ENCODE measurements around the gene DCDC1.

The DCDC1 gene

DNA sequence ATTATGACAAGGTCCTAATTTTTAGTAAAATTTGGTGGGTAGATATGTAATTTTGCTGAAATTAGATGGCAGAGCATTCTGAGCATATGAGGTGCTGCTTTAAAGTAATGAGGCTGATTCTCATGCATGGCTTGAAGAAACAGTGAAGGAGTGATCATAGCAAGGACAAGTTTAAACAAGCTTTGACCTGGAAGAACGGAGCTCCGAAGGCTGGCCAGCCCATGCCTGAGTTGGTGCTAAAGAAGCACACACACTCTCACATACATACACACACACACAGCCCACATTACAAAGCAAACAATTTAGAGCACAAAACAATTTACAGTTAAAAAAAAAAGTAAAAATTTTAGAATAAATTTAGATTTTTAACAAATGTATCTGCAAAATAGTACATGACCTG, 150.7 kb downstream of the DCDC1 start:
- H3K9ac ChIP-seq (ENCODE audit: low read length): no peak overlapping the region
- H3K4me1 ChIP-seq (ENCODE audit: insufficient read depth, low read length): no peaks in the 10 kb centered on the region
- no peaks in the 10 kb centered on the region for H3K36me3 ChIP-seq (ENCODE audit: insufficient read depth, low read length)
- no peaks in the 10 kb centered on the region for H3K27me3 ChIP-seq (ENCODE audit: control insufficient read depth in 1 of 2, insufficient read depth in 2 of 2, low read length in 2 of 2)
- no peak overlapping the region for H3K4me3 ChIP-seq (ENCODE audit: low read depth in 1 of 2, low read length in 2 of 2)
- H3K9me3 ChIP-seq (ENCODE audit: low read length): no peaks in the 10 kb centered on the region
- no peak overlapping the region for H3K27ac ChIP-seq (ENCODE audit: low read depth, low read length)

DNA sequence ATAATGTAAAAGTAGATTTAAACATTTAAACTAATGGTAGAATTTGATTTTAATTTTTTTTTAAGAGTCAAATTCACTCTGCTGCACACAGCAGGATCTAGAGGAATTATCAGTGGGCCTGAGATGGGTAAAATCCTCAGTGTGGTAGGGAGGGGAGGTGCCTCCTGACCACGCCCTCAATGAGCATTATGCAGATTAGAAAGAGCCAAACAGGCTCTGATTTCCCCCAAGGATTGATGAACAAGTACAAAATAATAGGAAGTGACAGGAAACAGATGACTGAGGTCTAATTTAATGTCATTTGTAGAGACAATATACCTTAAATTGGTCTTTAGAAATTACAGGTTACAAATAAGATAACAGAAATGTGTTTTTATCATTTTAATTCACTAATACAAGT, 155.2 kb downstream of the DCDC1 start:
- Histone ChIP-seq H3K9me3 (ENCODE audit: low read length) (no peaks in the 10 kb centered on the region), H3K4me3 (ENCODE audit: low read depth in 1 of 2, low read length in 2 of 2) (no peak overlapping the region), H3K4me1 (ENCODE audit: insufficient read depth, low read length) (no peaks in the 10 kb centered on the region), H3K9ac (ENCODE audit: low read length) (no peak overlapping the region), H3K27me3 (ENCODE audit: control insufficient read depth in 1 of 2, insufficient read depth in 2 of 2, low read length in 2 of 2) (no peaks in the 10 kb centered on the region), H3K27ac (ENCODE audit: low read depth, low read length) (no peak overlapping the region), H3K36me3 (ENCODE audit: insufficient read depth, low read length) (no peaks in the 10 kb centered on the region)

DNA sequence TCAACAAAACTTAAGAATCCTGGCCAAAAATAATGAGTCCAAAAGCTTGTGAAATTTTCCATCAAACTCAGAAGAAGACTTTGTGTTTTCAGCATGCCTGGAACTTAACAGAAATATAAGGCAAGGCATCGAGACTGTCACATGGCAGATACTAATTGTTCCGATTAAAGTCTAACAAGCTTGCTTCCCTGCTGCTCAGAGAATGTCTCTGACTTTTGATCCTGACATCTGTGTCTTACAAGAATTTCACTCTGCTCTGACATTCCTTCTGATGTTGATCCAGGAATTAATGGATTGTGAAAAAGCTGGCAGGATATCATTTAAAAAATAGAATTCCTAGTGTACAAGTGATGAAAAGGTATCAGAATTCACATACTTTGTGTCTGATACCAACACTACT, 170.2 kb downstream of the DCDC1 start:
- no peaks in the 10 kb centered on the region for H3K27me3 ChIP-seq (ENCODE audit: control insufficient read depth in 1 of 2, insufficient read depth in 2 of 2, low read length in 2 of 2)
- no peak overlapping the region for H3K27ac ChIP-seq (ENCODE audit: low read depth, low read length)
- H3K9me3 ChIP-seq (ENCODE audit: low read length): no peaks in the 10 kb centered on the region
- no peaks in the 10 kb centered on the region for H3K4me1 ChIP-seq (ENCODE audit: insufficient read depth, low read length)
- H3K4me3 ChIP-seq (ENCODE audit: low read depth in 1 of 2, low read length in 2 of 2): no peak overlapping the region
- no peaks in the 10 kb centered on the region for H3K36me3 ChIP-seq (ENCODE audit: insufficient read depth, low read length)
- H3K9ac ChIP-seq (ENCODE audit: low read length): no peak overlapping the region

DNA sequence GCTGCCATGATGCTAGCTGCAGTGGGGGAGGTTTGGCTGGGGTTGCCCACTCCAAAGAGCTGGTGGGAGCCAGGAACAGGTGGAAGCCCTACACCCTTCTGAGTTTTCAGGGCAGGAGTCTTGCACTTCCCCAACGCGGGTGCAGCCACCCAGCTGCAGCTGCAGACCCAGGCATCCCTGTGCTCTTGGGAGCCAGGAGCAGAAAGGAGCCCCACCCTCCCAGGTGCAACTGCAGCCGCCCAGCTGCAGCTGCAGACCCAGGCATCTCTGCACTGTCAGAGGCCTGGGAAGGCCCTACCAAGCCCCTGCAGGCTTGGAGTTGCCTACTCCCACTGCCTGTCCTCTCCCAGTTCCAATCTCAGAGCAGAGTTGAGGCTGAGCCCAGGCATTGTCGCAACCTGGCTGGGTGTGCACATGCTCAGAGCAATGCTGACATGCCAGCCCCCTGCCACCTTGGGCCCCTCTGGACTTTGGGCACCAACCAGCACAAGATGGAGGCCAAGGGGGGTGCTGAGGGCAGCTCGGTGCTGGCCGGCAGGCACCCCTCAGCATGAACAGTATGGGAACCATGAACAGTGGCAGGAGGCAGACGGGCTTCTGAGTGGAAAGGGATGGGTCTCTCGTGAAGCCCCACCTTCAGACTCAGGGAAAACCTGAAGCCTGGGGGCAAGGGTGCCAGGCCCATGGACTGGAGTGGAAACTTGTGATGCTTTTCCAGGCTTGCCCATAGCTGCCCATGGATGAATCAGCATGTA, 195.4 kb downstream of the DCDC1 start:
- Histone ChIP-seq H3K36me3 (ENCODE audit: insufficient read depth, low read length) (no peaks in the 10 kb centered on the region), H3K9me3 (ENCODE audit: low read length) (no peaks in the 10 kb centered on the region), H3K27me3 (ENCODE audit: control insufficient read depth in 1 of 2, insufficient read depth in 2 of 2, low read length in 2 of 2) (no peaks in the 10 kb centered on the region), H3K9ac (ENCODE audit: low read length) (no peak overlapping the region), H3K4me3 (ENCODE audit: low read depth in 1 of 2, low read length in 2 of 2) (no peak overlapping the region), H3K4me1 (ENCODE audit: insufficient read depth, low read length) (no peaks in the 10 kb centered on the region), H3K27ac (ENCODE audit: low read depth, low read length) (no peak overlapping the region)

DNA sequence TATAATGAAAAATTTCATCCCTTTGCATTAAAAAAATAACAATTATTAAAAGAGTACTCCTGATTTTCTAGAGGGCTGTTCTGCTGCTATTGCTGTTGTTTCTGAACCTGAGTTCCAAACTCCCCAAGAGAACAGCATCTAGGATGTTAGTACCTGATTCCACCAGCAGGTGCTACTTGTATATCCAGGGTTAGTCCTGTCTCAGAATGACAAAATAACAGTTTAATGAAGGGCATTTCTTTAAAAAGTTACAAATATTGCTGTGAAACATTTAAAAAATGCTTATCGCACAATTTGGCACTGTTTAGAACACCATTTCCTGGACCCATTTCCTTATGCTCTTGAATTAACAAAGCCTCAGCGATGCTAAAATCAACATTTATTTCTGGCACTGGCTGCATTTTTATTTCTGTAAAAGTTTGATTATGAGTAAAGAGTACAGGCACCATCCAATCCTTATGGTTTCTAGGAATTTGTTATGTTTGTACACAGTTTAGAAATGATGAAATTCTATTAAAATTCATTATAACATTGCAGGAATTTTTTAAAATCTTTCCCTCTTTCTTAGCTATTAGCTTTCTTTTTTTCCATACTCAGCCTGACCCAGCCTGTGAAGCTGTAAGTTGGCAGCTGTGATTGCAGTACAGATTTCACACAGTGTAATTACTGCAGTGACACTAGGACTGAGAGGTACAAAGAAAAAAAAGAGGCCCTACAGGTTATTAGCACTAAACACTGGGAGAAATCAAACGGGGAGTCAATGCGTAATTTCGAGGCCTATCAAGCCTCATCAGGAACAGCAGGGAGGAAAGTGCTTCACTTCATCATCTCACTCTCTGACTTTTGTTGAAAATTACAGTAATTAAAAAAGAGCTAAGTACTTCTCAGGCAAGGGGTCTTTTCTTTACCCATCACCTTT, 208.8 kb downstream of the DCDC1 start:
- H3K4me1 ChIP-seq (ENCODE audit: insufficient read depth, low read length): no peaks in the 10 kb centered on the region
- no peaks in the 10 kb centered on the region for H3K9me3 ChIP-seq (ENCODE audit: low read length)
- no peak overlapping the region for H3K9ac ChIP-seq (ENCODE audit: low read length)
- no peaks in the 10 kb centered on the region for H3K27me3 ChIP-seq (ENCODE audit: control insufficient read depth in 1 of 2, insufficient read depth in 2 of 2, low read length in 2 of 2)
- no peak overlapping the region for H3K27ac ChIP-seq (ENCODE audit: low read depth, low read length)
- H3K36me3 ChIP-seq (ENCODE audit: insufficient read depth, low read length): no peaks in the 10 kb centered on the region
- H3K4me3 ChIP-seq (ENCODE audit: low read depth in 1 of 2, low read length in 2 of 2): no peak overlapping the region

DNA sequence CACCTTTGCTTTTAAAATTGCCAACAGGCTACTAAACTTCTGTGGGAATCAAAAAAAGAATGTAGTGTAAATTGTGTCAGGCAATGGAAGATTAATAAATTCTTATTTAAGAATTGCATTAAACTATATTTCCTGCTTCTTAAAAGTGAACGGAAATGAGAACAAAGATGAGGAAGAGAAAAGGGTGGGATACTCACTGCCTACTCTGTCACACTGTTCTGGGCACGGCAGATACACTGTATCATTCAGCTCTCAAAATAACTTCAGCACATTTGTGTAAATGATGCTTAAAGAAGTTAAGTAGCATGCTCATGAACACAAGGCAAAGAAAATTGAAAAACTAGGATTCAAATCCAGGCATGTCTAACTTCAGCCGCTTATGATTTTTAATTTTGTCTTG, 218.7 kb downstream of the DCDC1 start:
- H3K4me1 ChIP-seq (ENCODE audit: insufficient read depth, low read length): no peaks in the 10 kb centered on the region
- no peak overlapping the region for H3K4me3 ChIP-seq (ENCODE audit: low read depth in 1 of 2, low read length in 2 of 2)
- H3K36me3 ChIP-seq (ENCODE audit: insufficient read depth, low read length): no peaks in the 10 kb centered on the region

DNA sequence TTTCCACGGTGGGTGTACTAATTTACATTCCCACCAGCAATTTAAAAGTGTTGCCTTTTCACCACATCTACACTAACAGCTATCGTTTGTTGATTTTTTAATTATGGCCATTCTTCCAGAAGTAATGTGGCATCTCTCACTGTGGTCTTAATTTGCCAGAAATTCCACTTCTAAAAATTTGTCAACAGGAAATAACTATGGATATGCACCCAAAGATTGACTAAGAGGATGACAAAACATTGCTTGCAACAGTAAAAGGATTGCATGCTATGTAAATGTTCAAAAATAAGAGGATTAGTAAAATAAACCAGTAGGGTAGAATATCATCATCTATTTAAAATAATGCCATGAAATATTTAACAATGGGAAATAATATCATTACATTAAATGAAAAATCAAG, 219.5 kb downstream of the DCDC1 start:
- Histone ChIP-seq H3K36me3 (ENCODE audit: insufficient read depth, low read length) (no peaks in the 10 kb centered on the region), H3K27ac (ENCODE audit: low read depth, low read length) (no peak overlapping the region), H3K4me1 (ENCODE audit: insufficient read depth, low read length) (no peaks in the 10 kb centered on the region), H3K9me3 (ENCODE audit: low read length) (no peaks in the 10 kb centered on the region), H3K27me3 (ENCODE audit: control insufficient read depth in 1 of 2, insufficient read depth in 2 of 2, low read length in 2 of 2) (no peaks in the 10 kb centered on the region), H3K4me3 (ENCODE audit: low read depth in 1 of 2, low read length in 2 of 2) (no peak overlapping the region), H3K9ac (ENCODE audit: low read length) (no peak overlapping the region)

More for the DNA sequence above, 218.7 kb downstream of the DCDC1 start:
- H3K9ac ChIP-seq (ENCODE audit: low read length): no peak overlapping the region
- H3K27ac ChIP-seq (ENCODE audit: low read depth, low read length): no peak overlapping the region
- H3K9me3 ChIP-seq (ENCODE audit: low read length): no peaks in the 10 kb centered on the region
- no peaks in the 10 kb centered on the region for H3K27me3 ChIP-seq (ENCODE audit: control insufficient read depth in 1 of 2, insufficient read depth in 2 of 2, low read length in 2 of 2)

DNA sequence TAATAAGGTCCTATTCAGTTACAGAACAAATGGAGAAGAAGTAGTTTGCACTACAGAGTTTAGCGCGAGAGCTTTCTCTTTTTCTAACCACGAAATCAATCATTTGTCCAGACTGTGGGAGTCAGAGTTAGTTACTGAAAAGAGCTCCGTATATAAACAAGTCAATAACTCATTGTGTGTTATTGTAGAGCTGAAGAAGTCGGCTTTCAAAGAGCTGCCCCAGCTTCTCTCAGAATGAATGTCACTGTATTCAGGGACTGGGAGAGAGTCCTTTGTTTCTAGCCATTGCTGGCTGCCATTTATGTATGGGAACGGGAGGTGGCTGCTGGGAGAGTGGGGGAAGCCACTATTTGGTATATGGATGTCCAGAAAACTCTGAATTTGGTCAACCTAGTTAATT, 227.8 kb downstream of the DCDC1 start:
- H3K27ac ChIP-seq (ENCODE audit: low read depth, low read length): no peak overlapping the region
- no peaks in the 10 kb centered on the region for H3K36me3 ChIP-seq (ENCODE audit: insufficient read depth, low read length)
- H3K9ac ChIP-seq (ENCODE audit: low read length): no peak overlapping the region
- H3K27me3 ChIP-seq (ENCODE audit: control insufficient read depth in 1 of 2, insufficient read depth in 2 of 2, low read length in 2 of 2): no peaks in the 10 kb centered on the region
- H3K4me3 ChIP-seq (ENCODE audit: low read depth in 1 of 2, low read length in 2 of 2): no peak overlapping the region
- no peaks in the 10 kb centered on the region for H3K9me3 ChIP-seq (ENCODE audit: low read length)
- H3K4me1 ChIP-seq (ENCODE audit: insufficient read depth, low read length): no peaks in the 10 kb centered on the region

DNA sequence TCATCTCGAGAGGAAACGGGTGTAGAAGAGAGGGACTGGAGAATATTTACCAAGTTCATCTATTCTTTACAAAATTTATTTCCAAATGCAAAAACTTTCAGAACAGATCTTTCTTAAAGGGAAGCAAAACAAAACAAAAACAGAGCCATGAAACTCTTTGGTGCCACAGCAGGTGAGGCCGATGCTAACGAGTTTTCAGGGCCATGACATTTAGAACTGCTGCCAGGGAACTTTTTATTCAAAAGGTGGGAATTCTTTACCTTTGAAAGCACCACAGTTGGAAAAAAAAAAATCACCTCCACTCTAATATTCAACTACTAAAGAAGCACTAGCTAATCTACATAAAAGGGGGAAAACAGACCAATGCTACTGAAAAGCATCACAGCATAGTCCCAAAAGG, 230.1 kb downstream of the DCDC1 start:
- Histone ChIP-seq H3K27me3 (ENCODE audit: control insufficient read depth in 1 of 2, insufficient read depth in 2 of 2, low read length in 2 of 2) (no peaks in the 10 kb centered on the region), H3K36me3 (ENCODE audit: insufficient read depth, low read length) (no peaks in the 10 kb centered on the region), H3K9ac (ENCODE audit: low read length) (no peak overlapping the region), H3K9me3 (ENCODE audit: low read length) (no peaks in the 10 kb centered on the region), H3K27ac (ENCODE audit: low read depth, low read length) (no peak overlapping the region), H3K4me1 (ENCODE audit: insufficient read depth, low read length) (no peaks in the 10 kb centered on the region), H3K4me3 (ENCODE audit: low read depth in 1 of 2, low read length in 2 of 2) (no peak overlapping the region)

DNA sequence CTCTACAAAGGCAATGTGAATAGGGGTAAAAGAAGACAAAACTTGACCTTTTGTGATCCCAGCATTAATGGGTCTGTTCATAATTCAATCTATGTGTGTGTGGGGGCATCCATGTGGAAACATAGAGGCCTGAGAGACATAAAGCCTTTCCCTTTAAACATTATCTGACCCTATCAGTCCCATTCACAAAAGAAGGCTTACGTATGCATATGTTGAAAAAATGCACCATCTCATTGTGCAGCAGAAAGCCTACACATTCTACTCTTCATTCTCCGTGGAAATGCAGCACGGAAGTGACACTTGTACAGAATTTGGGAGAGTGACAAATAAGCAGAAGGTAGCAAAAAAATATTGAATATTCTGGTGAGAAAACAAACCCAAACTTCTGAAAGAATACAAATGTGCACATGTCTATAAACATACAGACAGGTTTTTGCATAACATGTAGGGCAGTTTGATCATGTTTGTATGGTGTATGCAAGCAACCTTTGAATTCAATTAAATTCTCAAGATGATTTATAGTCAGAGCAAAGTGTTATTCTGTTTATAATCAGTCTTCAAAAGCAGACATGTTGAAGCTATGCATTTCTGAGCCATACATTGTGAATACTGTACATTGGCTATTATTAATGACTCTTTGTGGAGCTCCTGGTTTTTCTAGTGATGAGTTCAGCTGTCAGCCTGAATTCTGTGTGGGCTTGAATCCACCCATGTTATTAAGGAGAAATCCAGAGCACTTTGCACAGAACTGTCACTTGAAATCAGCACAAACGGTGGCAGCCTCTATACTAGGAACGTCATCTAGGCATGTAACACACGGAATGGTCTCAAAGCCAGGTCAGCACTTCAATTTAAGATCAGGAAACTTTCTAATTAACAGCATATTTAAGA, 236.8 kb downstream of the DCDC1 start:
- no peak overlapping the region for H3K9ac ChIP-seq (ENCODE audit: low read length)

DNA sequence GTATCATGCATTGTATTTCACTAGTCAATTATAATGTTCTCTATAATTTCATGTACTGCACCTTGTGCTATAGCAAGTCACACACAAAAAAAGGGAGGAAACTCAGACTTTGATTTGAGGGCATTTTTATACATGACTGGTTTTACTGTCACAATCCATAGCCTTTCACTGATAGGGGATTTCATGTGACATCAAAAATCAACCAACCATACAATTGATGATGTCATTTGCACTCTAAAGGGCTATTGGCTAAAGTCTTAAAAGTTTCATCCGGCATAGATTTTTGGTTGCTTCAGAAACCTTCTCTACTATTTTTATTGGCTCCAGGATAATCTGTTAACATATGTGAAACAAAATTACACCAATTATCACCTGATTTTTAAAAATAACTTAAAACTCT, 237.8 kb downstream of the DCDC1 start:
- no peak overlapping the region for H3K4me3 ChIP-seq (ENCODE audit: low read depth in 1 of 2, low read length in 2 of 2)
- no peaks in the 10 kb centered on the region for H3K27me3 ChIP-seq (ENCODE audit: control insufficient read depth in 1 of 2, insufficient read depth in 2 of 2, low read length in 2 of 2)
- H3K9me3 ChIP-seq (ENCODE audit: low read length): no peaks in the 10 kb centered on the region

More for the DNA sequence above, 236.8 kb downstream of the DCDC1 start:
- H3K4me1 ChIP-seq (ENCODE audit: insufficient read depth, low read length): no peaks in the 10 kb centered on the region
- H3K27ac ChIP-seq (ENCODE audit: low read depth, low read length): no peak overlapping the region
- H3K27me3 ChIP-seq (ENCODE audit: control insufficient read depth in 1 of 2, insufficient read depth in 2 of 2, low read length in 2 of 2): no peaks in the 10 kb centered on the region
- no peak overlapping the region for H3K4me3 ChIP-seq (ENCODE audit: low read depth in 1 of 2, low read length in 2 of 2)
- no peaks in the 10 kb centered on the region for H3K9me3 ChIP-seq (ENCODE audit: low read length)
- H3K36me3 ChIP-seq (ENCODE audit: insufficient read depth, low read length): no peaks in the 10 kb centered on the region

More for the DNA sequence above, 237.8 kb downstream of the DCDC1 start:
- H3K4me1 ChIP-seq (ENCODE audit: insufficient read depth, low read length): no peaks in the 10 kb centered on the region
- no peaks in the 10 kb centered on the region for H3K36me3 ChIP-seq (ENCODE audit: insufficient read depth, low read length)
- no peak overlapping the region for H3K9ac ChIP-seq (ENCODE audit: low read length)
- H3K27ac ChIP-seq (ENCODE audit: low read depth, low read length): no peak overlapping the region

Data from muscle layer of colon (tissue), 2 donors.